Stomach smooth muscle (tissue), 2 donors: Measurements from ENCODE around the gene COCH.

Source experiments
- H3K27ac ChIP-seq: one replicate; pipeline ENCODE4 v1.7.0; 2013; ENCODE audit warnings: mild to moderate bottlenecking, low read length, inconsistent platforms
- H3K27me3 ChIP-seq, 2 donors: one replicate each; pipeline ENCODE4 v1.7.0; 2013; ENCODE audit warnings: low read length in 2 of 2; ENCODE audit not compliant: insufficient read depth in 2 of 2, control insufficient read depth in 1 of 2
- H3K36me3 ChIP-seq, 2 donors: one replicate each; pipeline ENCODE4 v1.7.0; 2013; ENCODE audit warnings: low read length in 2 of 2; ENCODE audit not compliant: control insufficient read depth in 2 of 2, insufficient read depth in 2 of 2
- H3K4me1 ChIP-seq: one replicate; pipeline ENCODE4 v1.7.0; 2013; ENCODE audit warnings: low read length; ENCODE audit not compliant: control insufficient read depth, insufficient read depth
- H3K4me3 ChIP-seq, 2 donors: one replicate each; pipeline ENCODE4 v1.7.0; 2013; ENCODE audit warnings: low read length in 2 of 2
- H3K9ac ChIP-seq, 2 donors: one replicate each; pipeline ENCODE4 v1.7.0; 2013; ENCODE audit warnings: low read length in 2 of 2, mild to moderate bottlenecking in 1 of 2
- H3K9me3 ChIP-seq, 2 donors: one replicate each; pipeline ENCODE4 v1.7.0; 2013; ENCODE audit warnings: low read length in 2 of 2; ENCODE audit not compliant: control insufficient read depth in 2 of 2
- donor health status: healthy.
- donor health status: Pancreatic carcinoma.

The COCH gene

DNA sequence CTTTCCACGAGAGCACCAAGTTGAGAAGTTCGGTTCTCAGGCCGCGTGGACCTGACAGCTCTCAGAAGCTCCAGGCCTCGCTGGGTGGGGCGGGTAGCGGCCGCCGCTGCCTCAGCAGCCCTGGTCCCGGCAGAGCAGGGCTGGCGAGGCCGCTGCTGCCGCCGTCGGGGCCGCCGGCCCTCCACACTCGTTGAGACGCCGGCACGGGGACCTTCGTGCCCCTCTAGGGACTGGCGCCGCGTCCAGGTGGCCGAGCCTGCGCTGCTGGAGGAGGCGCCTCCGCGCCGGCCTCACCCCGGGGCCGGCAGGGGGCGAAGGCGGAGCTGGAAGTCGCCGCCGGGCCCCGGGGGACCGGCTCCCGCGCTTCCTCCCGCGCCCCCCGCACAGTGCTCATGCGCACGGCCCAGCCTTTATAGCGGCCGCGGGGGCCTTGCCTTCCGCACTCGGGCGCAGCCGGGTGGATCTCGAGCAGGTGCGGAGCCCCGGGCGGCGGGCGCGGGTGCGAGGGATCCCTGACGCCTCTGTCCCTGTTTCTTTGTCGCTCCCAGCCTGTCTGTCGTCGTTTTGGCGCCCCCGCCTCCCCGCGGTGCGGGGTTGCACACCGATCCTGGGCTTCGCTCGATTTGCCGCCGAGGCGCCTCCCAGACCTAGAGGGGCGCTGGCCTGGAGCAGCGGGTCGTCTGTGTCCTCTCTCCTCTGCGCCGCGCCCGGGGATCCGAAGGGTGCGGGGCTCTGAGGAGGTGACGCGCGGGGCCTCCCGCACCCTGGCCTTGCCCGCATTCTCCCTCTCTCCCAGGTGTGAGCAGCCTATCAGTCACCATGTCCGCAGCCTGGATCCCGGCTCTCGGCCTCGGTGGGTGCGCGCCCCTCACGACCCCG, at the start of gene COCH:
COCH (plus strand) TSS at position 440 of the 879 bp plus-strand sequence; CDS start at position 820, 380 bp downstream.
- Histone ChIP-seq H3K36me3 (no peaks in the 10 kb centered on the region), H3K27ac (no peak within 1 kb of the TSS), H3K9ac (peak within 1 kb of the TSS in 1 of 2 donors; percentile 29), H3K4me3 (peak within 1 kb of the TSS; percentile 65 to 76), H3K9me3 (no peaks in the 10 kb centered on the region), H3K4me1 (peaks cover 10% of the 10 kb centered on the region), H3K27me3 (peaks cover 18 to 36% of the 10 kb centered on the region in 2 donors)

- Histone ChIP-seq H3K9me3 (peaks cover 0 to 4% of the 10 kb centered on the region in 2 donors), H3K4me3 (no peak overlapping the region), H3K36me3 (no peaks in the 10 kb centered on the region), H3K4me1 (no peaks in the 10 kb centered on the region), H3K27me3 (no peaks in the 10 kb centered on the region), H3K9ac (no peak overlapping the region), H3K27ac (no peak overlapping the region)
Measured at GRCh38 chr14:30826070-30826469, 48.3 kb upstream of the COCH start.

DNA sequence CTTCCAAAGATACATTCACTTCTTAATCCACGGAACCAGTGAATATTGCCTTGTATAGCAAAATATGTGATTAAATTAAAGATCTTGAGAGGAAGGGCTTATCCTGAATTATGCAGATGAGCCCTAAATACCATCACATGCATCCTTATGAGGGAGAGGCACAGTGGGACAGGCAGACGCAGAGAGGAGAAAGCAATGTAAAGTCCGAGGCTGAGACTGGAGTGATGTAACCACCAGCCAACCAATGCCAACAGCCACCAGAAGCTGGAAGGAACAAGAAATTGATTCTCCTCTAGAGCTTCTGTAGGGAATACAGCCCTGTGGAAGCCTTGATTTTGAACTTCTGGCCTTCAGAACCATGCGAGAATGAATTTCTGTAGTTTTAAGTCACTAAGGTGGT, 44.5 kb upstream of the COCH start:
- Histone ChIP-seq H3K27me3 (no peaks in the 10 kb centered on the region), H3K4me1 (no peaks in the 10 kb centered on the region), H3K9me3 (peaks cover 0 to 4% of the 10 kb centered on the region in 2 donors), H3K27ac (no peak overlapping the region), H3K36me3 (no peaks in the 10 kb centered on the region), H3K4me3 (no peak overlapping the region), H3K9ac (no peak overlapping the region)

- no peaks in the 10 kb centered on the region for H3K9me3 ChIP-seq
- H3K27me3 ChIP-seq, result no peaks in the 10 kb centered on the region
- H3K27ac ChIP-seq, result no peak overlapping the region
- no peak overlapping the region for H3K4me3 ChIP-seq
- no peaks in the 10 kb centered on the region for H3K36me3 ChIP-seq
- no peaks in the 10 kb centered on the region for H3K4me1 ChIP-seq
- H3K9ac ChIP-seq, result no peak overlapping the region
Measured at GRCh38 chr14:30834353-30834752, 40.0 kb upstream of the COCH start.

GRCh38 chr14:30838351-30838750, 36.0 kb upstream of the COCH start:
- H3K27ac ChIP-seq, result no peak overlapping the region
- H3K27me3 ChIP-seq, result no peaks in the 10 kb centered on the region
- H3K4me3 ChIP-seq, result no peak overlapping the region
- H3K4me1 ChIP-seq, result no peaks in the 10 kb centered on the region
- H3K9me3 ChIP-seq, result no peaks in the 10 kb centered on the region
- H3K9ac ChIP-seq, result no peak overlapping the region
- no peaks in the 10 kb centered on the region for H3K36me3 ChIP-seq

GRCh38 chr14:30840086-30840779, 34.1 kb upstream of the COCH start:
- H3K27ac ChIP-seq, result no peak overlapping the region
- H3K4me1 ChIP-seq, result no peaks in the 10 kb centered on the region
- H3K4me3 ChIP-seq, result no peak overlapping the region
- H3K9ac ChIP-seq, result no peak overlapping the region
- H3K27me3 ChIP-seq, result no peaks in the 10 kb centered on the region
- H3K9me3 ChIP-seq, result no peaks in the 10 kb centered on the region
- no peaks in the 10 kb centered on the region for H3K36me3 ChIP-seq

DNA sequence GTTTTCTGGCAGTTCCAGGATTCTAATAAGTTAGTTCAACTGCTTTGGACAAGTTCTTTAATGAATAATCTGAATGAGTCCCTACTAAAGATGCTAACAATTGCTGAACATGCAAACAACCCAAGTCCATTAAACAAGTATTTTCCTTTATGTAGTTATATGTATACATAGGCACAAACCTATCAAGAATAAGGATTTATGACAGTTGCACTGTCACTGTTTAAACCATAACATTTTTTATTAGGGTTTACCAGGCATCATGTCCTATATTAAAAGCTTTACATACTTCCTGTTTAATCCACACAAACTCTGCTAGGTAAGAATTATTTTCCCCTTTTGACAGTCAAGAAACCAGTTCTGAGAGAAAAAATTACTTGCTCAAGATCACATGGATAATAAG, 31.9 kb upstream of the COCH start:
- Histone ChIP-seq H3K27me3 (no peaks in the 10 kb centered on the region), H3K9me3 (no peaks in the 10 kb centered on the region), H3K9ac (no peak overlapping the region), H3K4me3 (no peak overlapping the region), H3K4me1 (no peaks in the 10 kb centered on the region), H3K36me3 (no peaks in the 10 kb centered on the region), H3K27ac (no peak overlapping the region)

DNA sequence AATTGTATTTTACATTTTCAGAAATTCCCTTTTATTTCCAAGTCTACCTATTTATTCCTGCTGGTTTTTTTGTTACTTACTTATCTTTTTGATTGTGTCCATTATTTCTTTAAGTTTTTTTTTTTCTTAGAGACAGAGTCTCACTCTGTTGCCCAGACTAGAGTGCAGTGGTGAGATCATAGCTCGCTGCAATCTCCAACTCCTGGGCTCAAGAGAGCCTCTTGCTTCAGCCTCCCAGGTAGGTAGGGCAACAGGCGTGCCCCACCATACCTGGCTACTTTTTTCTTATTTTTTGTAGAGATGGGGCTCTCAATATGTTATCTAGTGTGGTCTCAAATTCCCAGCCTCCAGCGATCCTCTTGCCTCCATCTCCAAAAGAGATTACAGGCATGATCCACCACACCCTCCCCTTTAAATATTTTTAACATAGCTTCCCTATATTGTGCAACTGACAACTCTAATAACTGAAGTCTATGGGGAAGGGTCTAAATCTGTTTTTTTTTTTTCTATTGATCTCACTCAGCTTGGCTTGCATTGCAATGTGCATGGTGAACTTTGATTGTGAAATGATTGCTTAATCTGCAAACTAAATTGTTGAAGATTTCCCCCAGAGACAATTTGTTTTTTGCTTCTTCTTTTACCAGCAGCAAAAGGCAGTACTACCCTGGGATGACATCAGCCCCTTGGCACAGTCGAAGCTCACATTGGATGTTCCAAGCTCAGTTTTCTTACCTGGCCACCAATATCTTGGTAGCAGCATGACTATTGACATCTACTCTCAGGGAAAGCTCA, 25.7 kb upstream of the COCH start:
- Histone ChIP-seq H3K4me1 (no peaks in the 10 kb centered on the region), H3K4me3 (no peak overlapping the region), H3K27ac (no peak overlapping the region)

GRCh38 chr14:30849354-30849753, 25.0 kb upstream of the COCH start:
- H3K4me1 ChIP-seq, result no peaks in the 10 kb centered on the region
- H3K4me3 ChIP-seq, result no peak overlapping the region
- H3K9ac ChIP-seq, result no peak overlapping the region
- no peaks in the 10 kb centered on the region for H3K36me3 ChIP-seq
- no peak overlapping the region for H3K27ac ChIP-seq
- H3K9me3 ChIP-seq, result no peaks in the 10 kb centered on the region
- no peaks in the 10 kb centered on the region for H3K27me3 ChIP-seq

More for the DNA sequence above, 25.7 kb upstream of the COCH start:
- Histone ChIP-seq H3K27me3 (no peaks in the 10 kb centered on the region), H3K36me3 (no peaks in the 10 kb centered on the region), H3K9ac (no peak overlapping the region), H3K9me3 (no peaks in the 10 kb centered on the region)

DNA sequence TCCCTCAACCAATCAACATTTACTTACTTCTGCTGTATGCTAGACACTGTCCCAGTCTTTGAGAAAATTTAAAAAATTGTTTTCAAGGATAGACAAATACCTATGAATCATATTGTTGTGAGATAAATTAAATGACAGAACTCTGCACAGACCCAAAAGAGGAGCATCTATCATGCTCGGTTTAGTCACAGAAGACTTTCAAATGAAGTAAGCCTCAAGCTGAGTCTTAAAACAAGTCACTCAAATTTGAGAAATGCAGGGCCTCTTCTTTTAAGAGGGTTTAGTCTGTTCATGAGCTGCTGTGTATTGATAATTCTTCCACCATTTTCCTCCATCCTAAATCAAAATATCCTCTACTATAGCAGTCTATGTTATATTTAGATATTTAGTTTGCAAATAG, 24.4 kb upstream of the COCH start:
- Histone ChIP-seq H3K4me3 (no peak overlapping the region), H3K9ac (no peak overlapping the region), H3K4me1 (no peaks in the 10 kb centered on the region), H3K27me3 (no peaks in the 10 kb centered on the region), H3K9me3 (no peaks in the 10 kb centered on the region), H3K27ac (no peak overlapping the region), H3K36me3 (no peaks in the 10 kb centered on the region)
